IMR-90 (cell line): ENCODE data around the gene GSK3B.

Experiments
- CEBPB ChIP-seq: IDR thresholded peaks from 2 replicates; pipeline ENCODE4 v1.6.1; 2012; ENCODE audit warnings: low read depth, low read length, improper control_type of control experiment
- CHD1 ChIP-seq: IDR thresholded peaks from 2 replicates; pipeline ENCODE4 v1.6.1; 2012; ENCODE audit warnings: low read depth, low read length, improper control_type of control experiment
- CTCF ChIP-seq: conservative IDR thresholded peaks from 2 replicates; pipeline ENCODE4 v1.5.1; 2012; ENCODE audit warnings: mild to moderate bottlenecking, low read depth, low read length, improper control_type of control experiment
- ELK1 ChIP-seq: fragments of 150-350 bp; IDR thresholded peaks from 2 replicates; pipeline ENCODE4 v1.6.1; 2016; ENCODE audit warnings: low read depth, mild to moderate bottlenecking, low read length, moderate library complexity, borderline replicate concordance
- MAFK ChIP-seq: IDR thresholded peaks from 2 replicates; pipeline ENCODE4 v1.6.1; 2012; ENCODE audit warnings: low read depth, low read length, improper control_type of control experiment
- MAZ ChIP-seq: IDR thresholded peaks from 2 replicates; pipeline ENCODE4 v1.6.1; 2012; ENCODE audit warnings: low read depth, mild to moderate bottlenecking, low read length, improper control_type of control experiment, moderate library complexity, borderline replicate concordance
- MXI1 ChIP-seq: IDR thresholded peaks from 2 replicates; pipeline ENCODE4 v1.6.1; 2012; ENCODE audit warnings: low read depth, mild to moderate bottlenecking, low read length, moderate library complexity, borderline replicate concordance
- POLR2A ChIP-seq: IDR thresholded peaks from 2 replicates; pipeline ENCODE4 v1.6.1; 2012; ENCODE audit warnings: mild to moderate bottlenecking, low read depth, low read length
- RAD21 ChIP-seq: IDR thresholded peaks from 2 replicates; pipeline ENCODE4 v1.6.1; 2012; ENCODE audit warnings: low read length, improper control_type of control experiment
- RCOR1 ChIP-seq: IDR thresholded peaks from 2 replicates; pipeline ENCODE4 v1.6.1; 2012; ENCODE audit warnings: mild to moderate bottlenecking, low read length, improper control_type of control experiment; ENCODE audit not compliant: insufficient replicate concordance
- SMC3 ChIP-seq: fragments of 150-350 bp; IDR thresholded peaks from 2 replicates; pipeline ENCODE4 v1.6.1; 2016; ENCODE audit warnings: low read depth, mild to moderate bottlenecking, antibody characterized with exemption, low read length, moderate library complexity
- USF2 ChIP-seq: fragments of 150-350 bp; IDR thresholded peaks from 2 replicates; pipeline ENCODE4 v1.6.1; 2017; ENCODE audit warnings: mild to moderate bottlenecking, antibody characterized with exemption, low read length, low read depth

GRCh38 chr3:119858957-119859356, 235.3 kb downstream of the GSK3B start:
- TF ChIP-seq CEBPB: no peak
- no peak for TF ChIP-seq CTCF
- no peak for TF ChIP-seq POLR2A
- no peak for TF ChIP-seq ELK1
- no peak for TF ChIP-seq MAZ
- TF ChIP-seq SMC3: no peak
- TF ChIP-seq USF2: no peak
- no peak for TF ChIP-seq CHD1
- TF ChIP-seq RAD21: no peak
- no peak for TF ChIP-seq RCOR1
- no peak for TF ChIP-seq MAFK
- no peak for TF ChIP-seq MXI1
